H9 (cell line): ENCODE results near the gene MRPS35. TPM values are rescaled to one million over a fixed set of nuclear protein-coding genes. Genes with fewer than 3 reads are reported as not detected.

Source experiments
- DNase-seq: peaks from one replicate; pipeline ENCODE4 v3.0.0-alpha.2; 2017
- H2AFZ ChIP-seq: one replicate; pipeline ENCODE4 v1.6.1; 2013; ENCODE audit warnings: mild to moderate bottlenecking, low read length, control low read depth, moderate library complexity
- H2AK5ac ChIP-seq: 2 replicates; pipeline ENCODE4 v1.6.1; 2013; ENCODE audit warnings: low read length, control low read depth, mixed read lengths; ENCODE audit not compliant: insufficient read length
- H2BK120ac ChIP-seq: one replicate; pipeline ENCODE4 v1.6.1; 2013; ENCODE audit warnings: low read depth, mild to moderate bottlenecking, low read length, control low read depth, inconsistent platforms; ENCODE audit not compliant: poor library complexity, severe bottlenecking
- H2BK12ac ChIP-seq: 2 replicates; pipeline ENCODE4 v1.6.1; 2013; ENCODE audit warnings: low read length, control low read depth, mixed read lengths, low read depth; ENCODE audit not compliant: insufficient read length
- H2BK15ac ChIP-seq: 2 replicates; pipeline ENCODE4 v1.6.1; 2013; ENCODE audit warnings: low read depth, low read length, control low read depth
- H2BK20ac ChIP-seq: one replicate; pipeline ENCODE4 v1.6.1; 2013; ENCODE audit warnings: low read depth, mild to moderate bottlenecking, low read length, control low read depth, inconsistent platforms; ENCODE audit not compliant: poor library complexity, severe bottlenecking
- H2BK5ac ChIP-seq: 2 replicates; pipeline ENCODE4 v1.6.1; 2013; ENCODE audit warnings: low read length, control low read depth, mixed read lengths; ENCODE audit not compliant: insufficient read length
- H3K14ac ChIP-seq: 2 replicates; pipeline ENCODE4 v1.6.1; 2013; ENCODE audit warnings: low read length, control low read depth; ENCODE audit not compliant: insufficient read depth
- H3K18ac ChIP-seq: 2 replicates; pipeline ENCODE4 v1.6.1; 2013; ENCODE audit warnings: low read depth, mild to moderate bottlenecking, mixed read lengths, low read length, control low read depth; ENCODE audit not compliant: insufficient read length
- H3K23ac ChIP-seq: 2 replicates; pipeline ENCODE4 v1.6.1; 2013; ENCODE audit warnings: low read length, control low read depth, mixed read lengths, low read depth; ENCODE audit not compliant: insufficient read length
- H3K23me2 ChIP-seq: 2 replicates; pipeline ENCODE4 v1.6.1; 2013; ENCODE audit warnings: low read depth, mild to moderate bottlenecking, mixed read lengths, low read length, control low read depth; ENCODE audit not compliant: insufficient read length, poor library complexity, severe bottlenecking
- H3K27ac ChIP-seq: 2 replicates; pipeline ENCODE4 v1.5.1; 2013; ENCODE audit warnings: low read length, control low read depth, mixed read lengths, low read depth; ENCODE audit not compliant: insufficient read length
- H3K27me3 ChIP-seq: 2 replicates; pipeline ENCODE4 v1.6.1; 2013; ENCODE audit warnings: low read length, control low read depth, inconsistent platforms; ENCODE audit not compliant: insufficient read depth
- H3K4ac ChIP-seq: 2 replicates; pipeline ENCODE4 v1.6.1; 2013; ENCODE audit warnings: low read depth, mild to moderate bottlenecking, control low read depth, inconsistent platforms, low read length, moderate library complexity
- H3K4me1 ChIP-seq: 2 replicates; pipeline ENCODE4 v1.6.1; 2013; ENCODE audit warnings: low read length, control low read depth, inconsistent platforms; ENCODE audit not compliant: insufficient read depth
- H3K4me2 ChIP-seq: 2 replicates; pipeline ENCODE4 v1.6.1; 2013; ENCODE audit warnings: low read length, control low read depth, mixed read lengths; ENCODE audit not compliant: insufficient read length, insufficient read depth
- H3K56ac ChIP-seq: 2 replicates; pipeline ENCODE4 v1.6.1; 2013; ENCODE audit warnings: low read depth, mild to moderate bottlenecking, mixed read lengths, low read length, control low read depth; ENCODE audit not compliant: insufficient read length
- H3K79me1 ChIP-seq: 2 replicates; pipeline ENCODE4 v1.6.1; 2013; ENCODE audit warnings: low read depth, mild to moderate bottlenecking, moderate library complexity, low read length, control low read depth, inconsistent platforms; ENCODE audit not compliant: insufficient read depth, poor library complexity, severe bottlenecking
- H3K79me2 ChIP-seq: 2 replicates; pipeline ENCODE4 v1.6.1; 2013; ENCODE audit warnings: low read length, control low read depth, inconsistent platforms; ENCODE audit not compliant: insufficient read depth
- H3K9ac ChIP-seq: 2 replicates; pipeline ENCODE4 v1.6.1; 2013; ENCODE audit warnings: low read length, control low read depth, mixed read lengths; ENCODE audit not compliant: insufficient read length; ENCODE audit errors: extremely low read depth
- H3K9me3 ChIP-seq: one replicate; pipeline ENCODE4 v1.6.1; 2013; ENCODE audit warnings: low read depth, low read length, inconsistent platforms; ENCODE audit not compliant: control insufficient read depth
- H3T11ph ChIP-seq: one replicate; pipeline ENCODE4 v1.6.1; 2013; ENCODE audit warnings: mild to moderate bottlenecking, low read length, control low read depth, inconsistent platforms
- H4K20me1 ChIP-seq: one replicate; pipeline ENCODE4 v1.6.1; 2013; ENCODE audit not compliant: control insufficient read depth, insufficient read length, insufficient read depth
- H4K5ac ChIP-seq: 2 replicates; pipeline ENCODE4 v1.6.1; 2013; ENCODE audit warnings: low read depth, mild to moderate bottlenecking, mixed read lengths, low read length, control low read depth; ENCODE audit not compliant: insufficient read length
- H4K8ac ChIP-seq: replicated peaks from 2 replicates; pipeline ENCODE4 v1.6.1; 2013; ENCODE audit warnings: low read length, control low read depth, mixed read lengths, low read depth; ENCODE audit not compliant: insufficient read length
- H4K91ac ChIP-seq: 2 replicates; pipeline ENCODE4 v1.6.1; 2013; ENCODE audit warnings: low read depth, mild to moderate bottlenecking, moderate library complexity, mixed read lengths, low read length, control low read depth; ENCODE audit not compliant: insufficient read length
- H3K27ac Mint-ChIP-seq, 3 experiments: 2 replicates in 2 of 3; 3 replicates in 1 of 3; pipeline ENCODE4 v1.8.0; 2020 to 2021; ENCODE audit warnings: mixed read lengths in 3 of 3, mild to moderate bottlenecking in 1 of 3, moderate library complexity in 1 of 3
- H3K27me3 Mint-ChIP-seq: 2 replicates; pipeline ENCODE4 v1.8.0; 2021; ENCODE audit warnings: low read depth, mild to moderate bottlenecking, moderate library complexity, mixed read lengths
- H3K36me3 Mint-ChIP-seq, 3 experiments: 2 replicates in 2 of 3; 3 replicates in 1 of 3; pipeline ENCODE4 v1.8.0; 2020 to 2021; ENCODE audit warnings: low read depth in 3 of 3, mixed read lengths in 3 of 3; ENCODE audit not compliant: insufficient read depth in 1 of 3
- H3K4me1 Mint-ChIP-seq, 2 experiments: 2 replicates each; pipeline ENCODE4 v1.8.0; 2020; ENCODE audit warnings: mixed read lengths in 2 of 2
- H3K4me3 Mint-ChIP-seq, 2 experiments: 2 replicates in 1 of 2; 3 replicates in 1 of 2; pipeline ENCODE4 v1.8.0; 2020 to 2021; ENCODE audit warnings: mild to moderate bottlenecking in 2 of 2, mixed read lengths in 2 of 2, moderate library complexity in 1 of 2
- H3K9me3 Mint-ChIP-seq, 2 experiments: 2 replicates in 1 of 2; 3 replicates in 1 of 2; pipeline ENCODE4 v1.8.0; 2020; ENCODE audit warnings: mild to moderate bottlenecking in 2 of 2, mixed read lengths in 2 of 2, moderate library complexity in 1 of 2
- CTCF ChIP-seq: fragments of 200-600 bp; sonication (generic); conservative IDR thresholded peaks from 3 replicates; pipeline ENCODE4 v1.8.0; 2021; ENCODE audit warnings: antibody characterized with exemption, mild to moderate bottlenecking
- WGBS: extraction: QIAGEN DNeasy Blood & Tissue Kit; methylation state at CpG from one replicate; pipeline ENCODE4 v1.1.7; 2013; ENCODE audit warnings: missing lambda C conversion rate, low lambda C conversion rate, mixed read lengths; ENCODE audit not compliant: insufficient read length; ENCODE audit errors: extremely low coverage; 5-methylcytosine and 5-hydroxymethylcytosine counted together
- total RNA-seq: library from RNA; stranded (reverse); gene quantifications from 2 replicates; pipeline ENCODE4 v1.2.1, GENCODE V29; 2021

MRPS35 gene
- total RNA-seq, 1 experiment from 2014 or later = 45.4 TPM

- Histone ChIP-seq H3K23ac (no peak overlapping the region), H3K4me2 (no peak overlapping the region), H2BK12ac (no peak overlapping the region), H3K14ac (no peak overlapping the region), H3K27ac (no peak overlapping the region), H2AFZ (no peak overlapping the region), H4K20me1 (no peaks in the 10 kb centered on the region), H3K56ac (no peak overlapping the region), H3K79me1 (no peaks in the 10 kb centered on the region), H2BK15ac (no peak overlapping the region), H3K4me1 (no peaks in the 10 kb centered on the region), H3K23me2 (no peaks in the 10 kb centered on the region), H3K27me3 (no peaks in the 10 kb centered on the region), H2BK120ac (no peak overlapping the region), H3K18ac (no peak overlapping the region), H3K9ac (no peak overlapping the region), H4K8ac (no peak overlapping the region), H3T11ph (no peak overlapping the region), H4K91ac (no peak overlapping the region), H3K79me2 (no peaks in the 10 kb centered on the region), H3K4ac (no peak overlapping the region), H4K5ac (no peak overlapping the region), H3K9me3 (no peaks in the 10 kb centered on the region), H2BK20ac (no peak overlapping the region), H2BK5ac (no peak overlapping the region), H2AK5ac (no peak overlapping the region)
- H3K9me3 Mint-ChIP-seq = no peaks in the 10 kb centered on the region
- no CpG with 5 or more reads among the region's 2 CpGs for WGBS
- peaks cover 0 to 5% of the 10 kb centered on the region in 2 experiments; a peak in 3 of 4 replicates for H3K4me1 Mint-ChIP-seq
- no peak for TF ChIP-seq CTCF
- no peak overlapping the region for H3K4me3 Mint-ChIP-seq
- H3K27me3 Mint-ChIP-seq = no peaks in the 10 kb centered on the region
- DNase-seq = no peak
- peak overlapping the region in 1 of 3 experiments; percentile 55; a peak in 1 of 7 replicates for H3K27ac Mint-ChIP-seq
- H3K36me3 Mint-ChIP-seq = peaks cover 0 to 14% (median 14%) of the 10 kb centered on the region in 3 experiments; a peak in 6 of 7 replicates
Observed at GRCh38 chr12:27802936-27803335, 92.3 kb downstream of the MRPS35 start.
